WTC11 (cell line): ENCODE data around the gene PINK1. TPM values are rescaled to one million over a fixed set of nuclear protein-coding genes. Genes with fewer than 3 reads are reported as not detected.
"Not testable (repeated sequence)": the region's sequence is repeated elsewhere in the genome, so short reads cannot be mapped to it uniquely, and the experiment has no call there.

ENCODE experiments used
- ATAC-seq: fragments of 200-7000 bp; cut with Tn5 transposase; 2 replicates; pipeline ENCODE4 v1.10.0; 2021; ENCODE audit warnings: mild to moderate bottlenecking, moderate library complexity
- CTCF ChIA-PET: fragments of 300-600 bp; sonication (Branson Sonifier 250); formaldehyde crosslinking; loops from one replicate; lab custom pipeline; 2021; ENCODE audit warnings: antibody characterized with exemption; lab: Charles Lee
- POLR2A ChIA-PET: fragments of 350-600 bp; sonication (Branson Sonifier 250); formaldehyde crosslinking; loops from one replicate; lab custom pipeline; 2021; ENCODE audit warnings: antibody characterized with exemption; lab: Charles Lee
- DNase-seq: peaks from one replicate; pipeline ENCODE4 v3.0.0; 2021; ENCODE audit warnings: low spot score
- H3K27ac Mint-ChIP-seq: 2 replicates; pipeline ENCODE4 v1.8.0; 2021; ENCODE audit warnings: mixed read lengths
- H3K27me3 Mint-ChIP-seq: 2 replicates; pipeline ENCODE4 v1.8.0; 2021; ENCODE audit warnings: low read depth, mild to moderate bottlenecking, moderate library complexity, mixed read lengths
- H3K36me3 Mint-ChIP-seq: 2 replicates; pipeline ENCODE4 v1.8.0; 2021; ENCODE audit warnings: mixed read lengths
- H3K4me1 Mint-ChIP-seq: 2 replicates; pipeline ENCODE4 v1.8.0; 2022; ENCODE audit warnings: mixed read lengths
- H3K4me3 Mint-ChIP-seq: 2 replicates; pipeline ENCODE4 v1.8.0; 2021; ENCODE audit warnings: mild to moderate bottlenecking, moderate library complexity, mixed read lengths
- H3K9me3 Mint-ChIP-seq: 2 replicates; pipeline ENCODE4 v1.8.0; 2021; ENCODE audit warnings: mixed read lengths
- CTCF ChIP-seq: fragments of 200-600 bp; IDR thresholded peaks from 2 replicates; pipeline ENCODE4 v1.8.0; 2022; ENCODE audit warnings: antibody characterized with exemption
- EMX1 ChIP-seq: fragments of 250-450 bp; sonication (Bioruptor Pico); IDR thresholded peaks from 2 replicates; pipeline ENCODE4 v1.8.0; 2021; ENCODE audit warnings: mild to moderate bottlenecking
- ESRRA ChIP-seq: sonication (generic); formaldehyde crosslinking; IDR thresholded peaks from 2 replicates; pipeline ENCODE4 v1.8.1; 2022; ENCODE audit warnings: mild to moderate bottlenecking, missing genetic modification reagents, borderline replicate concordance
- FOXP1 ChIP-seq: sonication (generic); formaldehyde crosslinking; IDR thresholded peaks from 2 replicates; pipeline ENCODE4 v1.8.0; 2022; ENCODE audit warnings: missing genetic modification reagents, mild to moderate bottlenecking, moderate library complexity, borderline replicate concordance
- GABPB1 ChIP-seq: sonication (generic); formaldehyde crosslinking; IDR thresholded peaks from 2 replicates; pipeline ENCODE4 v1.8.1; 2023; ENCODE audit warnings: mild to moderate bottlenecking, missing genetic modification reagents
- GTF2I ChIP-seq: fragments of 250-450 bp; sonication (Bioruptor Pico); conservative IDR thresholded peaks from 2 replicates; pipeline ENCODE4 v1.4.0; 2021; ENCODE audit warnings: mild to moderate bottlenecking
- IRF2 ChIP-seq: sonication (generic); formaldehyde crosslinking; IDR thresholded peaks from 2 replicates; pipeline ENCODE4 v1.8.0; 2022; ENCODE audit warnings: low read depth, missing genetic modification reagents, borderline replicate concordance
- MYBL2 ChIP-seq: sonication (generic); formaldehyde crosslinking; IDR thresholded peaks from 2 replicates; pipeline ENCODE4 v1.8.1; 2023; ENCODE audit warnings: mild to moderate bottlenecking, moderate library complexity, missing genetic modification reagents
- NR3C1 ChIP-seq: sonication (generic); formaldehyde crosslinking; conservative IDR thresholded peaks from 2 replicates; pipeline ENCODE4 v1.8.1; 2023; ENCODE audit warnings: low read depth, mild to moderate bottlenecking, missing genetic modification reagents
- OVOL2 ChIP-seq: fragments of 250-450 bp; sonication (Bioruptor Pico); IDR thresholded peaks from 2 replicates; pipeline ENCODE4 v1.9.0; 2021; ENCODE audit warnings: mild to moderate bottlenecking, borderline replicate concordance
- RORB ChIP-seq: fragments of 250-450 bp; sonication (Bioruptor Pico); IDR thresholded peaks from 2 replicates; pipeline ENCODE4 v1.9.0; 2021; ENCODE audit warnings: mild to moderate bottlenecking
- ZNF121 ChIP-seq: sonication (generic); formaldehyde crosslinking; IDR thresholded peaks from 2 replicates; pipeline ENCODE4 v1.8.0; 2023; ENCODE audit warnings: missing genetic modification reagents
- ZNF219 ChIP-seq: sonication (generic); formaldehyde crosslinking; IDR thresholded peaks from 2 replicates; pipeline ENCODE4 v1.8.0; 2023; ENCODE audit warnings: missing genetic modification reagents, mild to moderate bottlenecking, borderline replicate concordance
- ZNF423 ChIP-seq: fragments of 250-450 bp; sonication (Bioruptor Pico); IDR thresholded peaks from 2 replicates; pipeline ENCODE4 v2.1.2; 2022; ENCODE audit warnings: mild to moderate bottlenecking, moderate library complexity
- ZSCAN18 ChIP-seq: fragments of 250-450 bp; sonication (Bioruptor Pico); IDR thresholded peaks from 2 replicates; pipeline ENCODE4 v2.1.2; 2022; ENCODE audit warnings: mild to moderate bottlenecking, moderate library complexity
- total RNA-seq: library from RNA; stranded (reverse); gene quantifications from 3 replicates; pipeline ENCODE4 v1.2.3, GENCODE V29; 2021
- TF ChIP-seq, protein P1 (sequence below): sonication (generic); formaldehyde crosslinking; conservative IDR thresholded peaks from 2 replicates; pipeline ENCODE4 v1.8.1; 2023; ENCODE audit warnings: mild to moderate bottlenecking, low read depth, missing genetic modification reagents, moderate library complexity
- TF ChIP-seq, protein P2 (sequence below): sonication (generic); formaldehyde crosslinking; IDR thresholded peaks from 2 replicates; pipeline ENCODE4 v1.8.0; 2022; ENCODE audit warnings: mild to moderate bottlenecking, missing genetic modification reagents
- TF ChIP-seq, protein P3 (sequence below): sonication (generic); formaldehyde crosslinking; IDR thresholded peaks from 2 replicates; pipeline ENCODE4 v1.8.0; 2022; ENCODE audit warnings: mild to moderate bottlenecking, missing genetic modification reagents

The PINK1 gene
- total RNA-seq, 1 experiment from 2014 or later, result 47.7 TPM

- POLR2A ChIA-PET, result no interaction called here
- peaks cover 2% of the 10 kb centered on the region; the same call in 1 of the 2 replicates for H3K36me3 Mint-ChIP-seq
- CTCF ChIA-PET, result no interaction called here
Observed at GRCh38 chr1:20672265-20672632, 39.0 kb downstream of the PINK1 start.

DNA sequence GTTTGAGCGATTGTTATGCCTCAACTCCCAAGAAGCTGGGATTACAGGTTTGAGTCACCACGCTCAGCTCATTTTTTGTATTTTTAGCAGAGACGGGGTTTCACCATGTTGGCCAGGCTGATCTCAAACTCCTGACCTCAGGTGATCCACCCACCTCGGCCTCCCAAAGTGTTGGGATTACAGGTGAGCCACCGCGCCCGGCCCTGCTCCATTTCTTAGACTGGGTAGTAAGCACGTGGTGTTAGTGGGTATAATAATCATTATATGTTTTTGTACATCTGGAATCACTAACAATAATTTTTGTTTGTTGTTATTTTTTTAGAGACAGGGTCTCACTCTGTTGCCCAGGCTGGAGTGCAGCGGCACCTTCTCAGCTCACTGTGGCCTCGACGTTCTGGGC is 40.4 kb downstream of the PINK1 start:
- H3K9me3 Mint-ChIP-seq, DNase-seq, H3K4me3 Mint-ChIP-seq, H3K27me3 Mint-ChIP-seq, H3K4me1 Mint-ChIP-seq, CTCF ChIA-PET, H3K36me3 Mint-ChIP-seq, ATAC-seq, H3K27ac Mint-ChIP-seq: not testable (repeated sequence)
- POLR2A ChIA-PET, result interaction anchor here (0.9 kb wide), 1 partner anchor 10 kb away, joined by 3 read pairs; no protein-coding TSS in a partner anchor

More at GRCh38 chr1:20672265-20672632, 39.0 kb downstream of the PINK1 start:
- no peak overlapping the region for H3K4me3 Mint-ChIP-seq
- no peaks in the 10 kb centered on the region for H3K4me1 Mint-ChIP-seq
- DNase-seq (no peak), ATAC-seq (no peak)
- TF ChIP-seq OVOL2 (CRISPR knock-in tag) (no peak), GTF2I (CRISPR knock-in tag) (no peak), ZNF219 (CRISPR knock-in tag) (no peak), CTCF (no peak), ZNF121 (CRISPR knock-in tag) (no peak), MYBL2 (CRISPR knock-in tag) (no peak), FOXP1 (no peak), ZNF423 (CRISPR knock-in tag) (no peak)
- TF ChIP-seq, protein P1, sequence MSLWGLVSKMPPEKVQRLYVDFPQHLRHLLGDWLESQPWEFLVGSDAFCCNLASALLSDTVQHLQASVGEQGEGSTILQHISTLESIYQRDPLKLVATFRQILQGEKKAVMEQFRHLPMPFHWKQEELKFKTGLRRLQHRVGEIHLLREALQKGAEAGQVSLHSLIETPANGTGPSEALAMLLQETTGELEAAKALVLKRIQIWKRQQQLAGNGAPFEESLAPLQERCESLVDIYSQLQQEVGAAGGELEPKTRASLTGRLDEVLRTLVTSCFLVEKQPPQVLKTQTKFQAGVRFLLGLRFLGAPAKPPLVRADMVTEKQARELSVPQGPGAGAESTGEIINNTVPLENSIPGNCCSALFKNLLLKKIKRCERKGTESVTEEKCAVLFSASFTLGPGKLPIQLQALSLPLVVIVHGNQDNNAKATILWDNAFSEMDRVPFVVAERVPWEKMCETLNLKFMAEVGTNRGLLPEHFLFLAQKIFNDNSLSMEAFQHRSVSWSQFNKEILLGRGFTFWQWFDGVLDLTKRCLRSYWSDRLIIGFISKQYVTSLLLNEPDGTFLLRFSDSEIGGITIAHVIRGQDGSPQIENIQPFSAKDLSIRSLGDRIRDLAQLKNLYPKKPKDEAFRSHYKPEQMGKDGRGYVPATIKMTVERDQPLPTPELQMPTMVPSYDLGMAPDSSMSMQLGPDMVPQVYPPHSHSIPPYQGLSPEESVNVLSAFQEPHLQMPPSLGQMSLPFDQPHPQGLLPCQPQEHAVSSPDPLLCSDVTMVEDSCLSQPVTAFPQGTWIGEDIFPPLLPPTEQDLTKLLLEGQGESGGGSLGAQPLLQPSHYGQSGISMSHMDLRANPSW, result no peak
- no peaks in the 10 kb centered on the region for H3K27me3 Mint-ChIP-seq
- no peak overlapping the region; the same call in 1 of the 2 replicates for H3K27ac Mint-ChIP-seq
- H3K9me3 Mint-ChIP-seq, result no peaks in the 10 kb centered on the region

DNA sequence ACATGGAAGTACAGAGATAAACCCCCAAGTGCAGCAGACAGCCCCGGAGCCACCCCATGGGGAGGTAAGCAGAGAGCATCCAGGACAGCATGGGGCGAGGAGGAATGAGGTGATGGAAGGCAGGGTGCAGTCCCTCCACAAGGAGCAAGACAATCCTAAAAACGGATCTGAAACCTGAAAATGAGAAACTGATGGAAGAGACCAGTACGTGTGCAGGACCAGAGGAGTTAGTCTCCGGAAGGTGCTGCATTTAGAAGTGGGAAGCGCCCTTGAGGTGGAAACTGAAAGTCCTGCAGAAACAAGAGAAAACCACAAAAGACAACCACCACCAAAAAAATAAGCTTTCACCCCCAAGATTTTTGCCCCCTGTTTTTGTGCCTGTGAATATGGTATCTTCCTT is 45.3 kb downstream of the PINK1 start:
- H3K4me1 Mint-ChIP-seq, result no peaks in the 10 kb centered on the region
- ATAC-seq, result no peak
- H3K9me3 Mint-ChIP-seq, result no peaks in the 10 kb centered on the region
- TF ChIP-seq, protein P2, sequence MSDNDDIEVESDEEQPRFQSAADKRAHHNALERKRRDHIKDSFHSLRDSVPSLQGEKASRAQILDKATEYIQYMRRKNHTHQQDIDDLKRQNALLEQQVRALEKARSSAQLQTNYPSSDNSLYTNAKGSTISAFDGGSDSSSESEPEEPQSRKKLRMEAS (CRISPR knock-in tag), result no peak
- TF ChIP-seq ZNF423 (CRISPR knock-in tag), result no peak
- TF ChIP-seq IRF2 (CRISPR knock-in tag), result no peak
- no peak for TF ChIP-seq ZNF121 (CRISPR knock-in tag)
- TF ChIP-seq, protein P3, sequence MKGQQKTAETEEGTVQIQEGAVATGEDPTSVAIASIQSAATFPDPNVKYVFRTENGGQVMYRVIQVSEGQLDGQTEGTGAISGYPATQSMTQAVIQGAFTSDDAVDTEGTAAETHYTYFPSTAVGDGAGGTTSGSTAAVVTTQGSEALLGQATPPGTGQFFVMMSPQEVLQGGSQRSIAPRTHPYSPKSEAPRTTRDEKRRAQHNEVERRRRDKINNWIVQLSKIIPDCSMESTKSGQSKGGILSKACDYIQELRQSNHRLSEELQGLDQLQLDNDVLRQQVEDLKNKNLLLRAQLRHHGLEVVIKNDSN, result no peak
- TF ChIP-seq RORB (CRISPR knock-in tag), result no peak
- ChIA-PET CTCF (interaction anchor here (0.7 kb wide), 2 partner anchors 19 to 49 kb away, joined by 3 read pairs; no protein-coding TSS in a partner anchor), POLR2A (interaction anchor here (0.7 kb wide), 1 partner anchor 403 kb away, joined by 7 read pairs; no protein-coding TSS in a partner anchor)
- no peak overlapping the region for H3K27ac Mint-ChIP-seq
- no peak for DNase-seq
- H3K36me3 Mint-ChIP-seq, result peaks cover 17% of the 10 kb centered on the region
- H3K4me3 Mint-ChIP-seq, result no peak overlapping the region
- H3K27me3 Mint-ChIP-seq, result no peaks in the 10 kb centered on the region

DNA sequence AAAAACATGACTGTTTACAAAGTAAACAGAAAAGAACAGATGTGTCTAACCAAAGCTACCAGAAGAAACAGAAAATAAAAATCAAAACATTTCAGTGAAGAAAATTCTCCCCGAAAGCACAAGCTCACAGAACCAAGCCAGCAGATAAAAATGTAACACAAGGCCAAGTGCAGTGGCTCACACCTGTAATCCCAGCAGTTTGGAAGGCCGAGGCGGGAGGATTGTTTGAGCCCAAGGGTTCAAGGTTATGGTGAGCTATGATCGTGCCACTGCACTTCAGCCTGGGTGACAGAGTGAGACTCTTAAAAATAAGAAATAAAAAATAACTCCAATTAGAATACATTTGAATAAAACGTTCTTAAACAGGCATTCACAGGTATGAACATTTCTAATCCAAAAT is 47.0 kb downstream of the PINK1 start:
- Mint-ChIP-seq H3K4me3 (no peak overlapping the region), H3K27ac (no peak overlapping the region), H3K4me1 (no peaks in the 10 kb centered on the region), H3K36me3 (peaks cover 17% of the 10 kb centered on the region), H3K9me3 (no peaks in the 10 kb centered on the region), H3K27me3 (no peaks in the 10 kb centered on the region)
- DNase-seq, result no peak
- no peak for ATAC-seq
- ChIA-PET POLR2A (no interaction called here), CTCF (no interaction called here)
- TF ChIP-seq NR3C1 (CRISPR knock-in tag), result no peak
- TF ChIP-seq GABPB1, result no peak
- TF ChIP-seq ZSCAN18 (CRISPR knock-in tag), result no peak
- no peak for TF ChIP-seq EMX1 (CRISPR knock-in tag)
- no peak for TF ChIP-seq ESRRA (CRISPR knock-in tag)
